HEK293 (cell line): ENCODE measurements around the gene DDO.

ENCODE experiments used
- ZNF624 ChIP-seq: fragments of 450-650 bp; formaldehyde crosslinking; IDR thresholded peaks from 2 replicates; pipeline ENCODE4 v1.5.1; 2017; ENCODE audit warnings: missing biosample characterization, missing genetic modification characterization
- TF ChIP-seq, protein P1 (sequence below): fragments of 450-650 bp; formaldehyde crosslinking; IDR thresholded peaks from 2 replicates; pipeline ENCODE4 v1.5.1; 2016; ENCODE audit warnings: missing biosample characterization, missing genetic modification characterization

DNA sequence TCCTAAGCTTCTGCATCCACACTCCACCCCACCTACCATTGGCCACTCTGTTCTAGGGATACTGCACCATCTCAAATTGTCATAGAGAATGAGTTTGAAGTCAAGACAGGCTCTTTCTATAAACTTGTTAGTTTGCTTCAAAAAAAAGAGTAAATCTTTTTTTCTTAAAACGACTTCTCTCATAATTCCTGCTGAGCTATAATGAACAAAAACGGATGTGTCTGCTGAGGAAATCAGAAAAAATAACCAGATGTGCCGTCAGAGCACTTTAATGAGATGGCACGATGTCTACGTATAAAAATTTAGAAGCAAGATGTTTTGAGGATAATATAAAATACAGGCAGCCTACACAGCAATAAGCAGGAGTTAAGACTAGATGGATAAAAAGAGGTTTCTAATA is 24.0 kb upstream of the DDO start:
- no peak for TF ChIP-seq ZNF624
- TF ChIP-seq, protein P1, sequence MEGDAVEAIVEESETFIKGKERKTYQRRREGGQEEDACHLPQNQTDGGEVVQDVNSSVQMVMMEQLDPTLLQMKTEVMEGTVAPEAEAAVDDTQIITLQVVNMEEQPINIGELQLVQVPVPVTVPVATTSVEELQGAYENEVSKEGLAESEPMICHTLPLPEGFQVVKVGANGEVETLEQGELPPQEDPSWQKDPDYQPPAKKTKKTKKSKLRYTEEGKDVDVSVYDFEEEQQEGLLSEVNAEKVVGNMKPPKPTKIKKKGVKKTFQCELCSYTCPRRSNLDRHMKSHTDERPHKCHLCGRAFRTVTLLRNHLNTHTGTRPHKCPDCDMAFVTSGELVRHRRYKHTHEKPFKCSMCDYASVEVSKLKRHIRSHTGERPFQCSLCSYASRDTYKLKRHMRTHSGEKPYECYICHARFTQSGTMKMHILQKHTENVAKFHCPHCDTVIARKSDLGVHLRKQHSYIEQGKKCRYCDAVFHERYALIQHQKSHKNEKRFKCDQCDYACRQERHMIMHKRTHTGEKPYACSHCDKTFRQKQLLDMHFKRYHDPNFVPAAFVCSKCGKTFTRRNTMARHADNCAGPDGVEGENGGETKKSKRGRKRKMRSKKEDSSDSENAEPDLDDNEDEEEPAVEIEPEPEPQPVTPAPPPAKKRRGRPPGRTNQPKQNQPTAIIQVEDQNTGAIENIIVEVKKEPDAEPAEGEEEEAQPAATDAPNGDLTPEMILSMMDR (tag by site-specific recombination), result no peak
